K562 (cell line): Measurements from ENCODE around the gene EMC10. TPM values are rescaled to one million over a fixed set of nuclear protein-coding genes. Genes with fewer than 3 reads are reported as not detected.

Experiments
- GMEB1 ChIP-seq: fragments of 250-450 bp; sonication (Bioruptor Pico); IDR thresholded peaks from 2 replicates; pipeline ENCODE4 v1.4.0; 2020; ENCODE audit warnings: mild to moderate bottlenecking
- HES1 ChIP-seq: fragments of 450-650 bp; IDR thresholded peaks from 2 replicates; pipeline ENCODE4 v1.6.1; 2016; ENCODE audit warnings: low read depth, mild to moderate bottlenecking, moderate library complexity
- JUND ChIP-seq, 2 experiments: IDR thresholded peaks; 2 replicates in 1 of 2; 3 replicates in 1 of 2; pipeline ENCODE4 v1.6.1; 2011; ENCODE audit warnings: borderline replicate concordance in 2 of 2, low read depth in 2 of 2, low read length in 2 of 2, improper control_type of control experiment in 1 of 2, missing biosample characterization in 1 of 2, missing genetic modification characterization in 1 of 2, missing genetic modification reagents in 1 of 2
- L3MBTL2 ChIP-seq: fragments of 450-650 bp; IDR thresholded peaks from 2 replicates; pipeline ENCODE4 v1.6.1; 2016; ENCODE audit warnings: mild to moderate bottlenecking, moderate library complexity
- MTF1 ChIP-seq: fragments of 250-450 bp; sonication (Bioruptor Pico); IDR thresholded peaks from 2 replicates; pipeline ENCODE4 v1.9.0; 2021; ENCODE audit warnings: moderate library complexity, mild to moderate bottlenecking, inconsistent platforms, borderline replicate concordance
- NCOA2 ChIP-seq, 2 experiments: fragments of 450-650 bp; IDR thresholded peaks; 2 replicates each; pipeline ENCODE4 v1.6.1; 2018; ENCODE audit warnings: mild to moderate bottlenecking in 2 of 2, moderate library complexity in 1 of 2; ENCODE audit not compliant: partially characterized antibody in 2 of 2
- NCOA4 ChIP-seq: fragments of 450-650 bp; IDR thresholded peaks from 2 replicates; pipeline ENCODE4 v1.6.1; 2018; ENCODE audit warnings: mild to moderate bottlenecking; ENCODE audit not compliant: partially characterized antibody
- PHF8 ChIP-seq: fragments of 200-600 bp; sonication (generic); IDR thresholded peaks from 2 replicates; pipeline ENCODE4 v1.6.1; 2012; ENCODE audit warnings: mixed run types, mild to moderate bottlenecking, inconsistent platforms, low read length, moderate library complexity, borderline replicate concordance
- RBFOX2 ChIP-seq: fragments of 200-400 bp; formaldehyde crosslinking; IDR thresholded peaks from 2 replicates; pipeline ENCODE4 v1.6.1; 2017; ENCODE audit warnings: low read depth, mild to moderate bottlenecking, low read length, moderate library complexity
- RFX5 ChIP-seq: IDR thresholded peaks from 2 replicates; pipeline ENCODE4 v1.6.1; 2011; ENCODE audit warnings: low read depth, mild to moderate bottlenecking, improper control_type of control experiment, low read length
- THRA ChIP-seq: fragments of 450-650 bp; IDR thresholded peaks from 2 replicates; pipeline ENCODE4 v1.6.1; 2017; ENCODE audit warnings: mild to moderate bottlenecking, moderate library complexity
- U2AF1 ChIP-seq: fragments of 200-400 bp; formaldehyde crosslinking; optimal IDR thresholded peaks from 2 replicates; pipeline ENCODE3; 2017; ENCODE audit warnings: mild to moderate bottlenecking, low read depth, low read length, moderate library complexity
- polyA plus RNA-seq, 8 experiments: library from polyadenylated mRNA; depleted of rRNA in 4 of 8; stranded (reverse) in 5 of 8; unstranded in 3 of 8; fragments of >200 nt; fragmentation: Nextera tagmentation in 2 of 8; fragmentation: Illumina TruSeq in 1 of 8; extraction: Ambion mirVana in 2 of 8; extraction: Trizol in 1 of 8; gene quantifications; 2 replicates each; pipeline versions ENCODE4 v1.2.1 to v1.2.3, GENCODE V29; 2011 to 2014; ENCODE audit warnings: inconsistent platforms in 1 of 8, missing spikeins in 1 of 8
- total RNA-seq, 7 experiments: library from RNA; depleted of rRNA in 6 of 7; stranded (reverse); fragments of >200 nt in 6 of 7; fragmentation: Illumina TruSeq in 2 of 7; extraction: Trizol in 2 of 7; gene quantifications; 2 replicates each; pipeline versions ENCODE4 v1.2.1 to v1.2.3, GENCODE V29; 2011 to 2021; ENCODE audit warnings: low replicate concordance in 1 of 7
- TF ChIP-seq, protein P1 (sequence below): IDR thresholded peaks from 3 replicates; pipeline ENCODE4 v1.6.1; 2011; ENCODE audit warnings: borderline replicate concordance, mild to moderate bottlenecking; ENCODE audit not compliant: insufficient read length, insufficient read depth
- TF ChIP-seq, protein P2 (sequence below): sonication (generic); formaldehyde crosslinking; IDR thresholded peaks from 2 replicates; pipeline ENCODE4 v1.9.0; 2022; ENCODE audit warnings: mild to moderate bottlenecking, missing genetic modification reagents
- TF ChIP-seq, protein P3 (sequence below), 3 experiments: fragments of 200-800 bp in 1 of 3; sonication (Bioruptor generic) in 1 of 3; sonication (generic) in 1 of 3; formaldehyde crosslinking in 1 of 3; IDR thresholded peaks; 2 replicates each; pipeline versions ENCODE4 v1.6.1 to v1.8.0; 2016 to 2022; ENCODE audit warnings: mild to moderate bottlenecking in 2 of 3, missing compliant biosample characterization in 2 of 3, missing genetic modification characterization in 2 of 3, missing genetic modification reagents in 1 of 3

The EMC10 gene
- total and polyA plus RNA-seq, 9 of the 15 experiments (the other 6 are each of a cell fraction or from before 2014, with no cell fraction given) = 1.4 to 46.0 (median 13.1) TPM

- TF ChIP-seq PHF8 (peak; percentile 54; the same call in 1 of the 2 replicates), RBFOX2 (peak; percentile 68), NCOA2 (IDR thresholded peaks at IDR 0.05; ENCODE audit: partially characterized antibody in 2 of 2) (no peak), THRA (no peak), U2AF1 (no peak), GMEB1 (CRISPR knock-in tag) (no peak), HES1 (peak; percentile 61; the same call in 1 of the 2 replicates), RFX5 (peak; percentile 98), MTF1 (CRISPR knock-in tag) (no peak), JUND (IDR thresholded peaks at IDR 0.05; ENCODE audit: borderline replicate concordance, low read depth, low read length) (peak; percentile 30; the same call in 1 of the 2 replicates), JUND (tag; IDR thresholded peaks at IDR 0.05; ENCODE audit: borderline replicate concordance, low read depth, low read length) (no peak), L3MBTL2 (peak; percentile 85), NCOA4 (no peak)
- TF ChIP-seq, protein P1, sequence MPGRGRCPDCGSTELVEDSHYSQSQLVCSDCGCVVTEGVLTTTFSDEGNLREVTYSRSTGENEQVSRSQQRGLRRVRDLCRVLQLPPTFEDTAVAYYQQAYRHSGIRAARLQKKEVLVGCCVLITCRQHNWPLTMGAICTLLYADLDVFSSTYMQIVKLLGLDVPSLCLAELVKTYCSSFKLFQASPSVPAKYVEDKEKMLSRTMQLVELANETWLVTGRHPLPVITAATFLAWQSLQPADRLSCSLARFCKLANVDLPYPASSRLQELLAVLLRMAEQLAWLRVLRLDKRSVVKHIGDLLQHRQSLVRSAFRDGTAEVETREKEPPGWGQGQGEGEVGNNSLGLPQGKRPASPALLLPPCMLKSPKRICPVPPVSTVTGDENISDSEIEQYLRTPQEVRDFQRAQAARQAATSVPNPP = no peak
- TF ChIP-seq, protein P2, sequence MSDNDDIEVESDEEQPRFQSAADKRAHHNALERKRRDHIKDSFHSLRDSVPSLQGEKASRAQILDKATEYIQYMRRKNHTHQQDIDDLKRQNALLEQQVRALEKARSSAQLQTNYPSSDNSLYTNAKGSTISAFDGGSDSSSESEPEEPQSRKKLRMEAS = peak; percentile 53; the same call in 1 of the 2 replicates
- TF ChIP-seq, protein P3, sequence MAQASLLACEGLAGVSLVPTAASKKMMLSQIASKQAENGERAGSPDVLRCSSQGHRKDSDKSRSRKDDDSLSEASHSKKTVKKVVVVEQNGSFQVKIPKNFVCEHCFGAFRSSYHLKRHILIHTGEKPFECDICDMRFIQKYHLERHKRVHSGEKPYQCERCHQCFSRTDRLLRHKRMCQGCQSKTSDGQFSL (CRISPR knock-in tag; IDR thresholded peaks at IDR 0.05) = peak; percentile 60; the same call in 1 of the 2 replicates
- TF ChIP-seq, protein P3 (tag; IDR thresholded peaks at IDR 0.05) = no peak
These were observed 44.7 kb upstream of the EMC10 start (continued) for GRCh38 chr19:50431343-50432220.
